Measurements from ENCODE around the gene DCST1.

The DCST1 gene

DNA sequence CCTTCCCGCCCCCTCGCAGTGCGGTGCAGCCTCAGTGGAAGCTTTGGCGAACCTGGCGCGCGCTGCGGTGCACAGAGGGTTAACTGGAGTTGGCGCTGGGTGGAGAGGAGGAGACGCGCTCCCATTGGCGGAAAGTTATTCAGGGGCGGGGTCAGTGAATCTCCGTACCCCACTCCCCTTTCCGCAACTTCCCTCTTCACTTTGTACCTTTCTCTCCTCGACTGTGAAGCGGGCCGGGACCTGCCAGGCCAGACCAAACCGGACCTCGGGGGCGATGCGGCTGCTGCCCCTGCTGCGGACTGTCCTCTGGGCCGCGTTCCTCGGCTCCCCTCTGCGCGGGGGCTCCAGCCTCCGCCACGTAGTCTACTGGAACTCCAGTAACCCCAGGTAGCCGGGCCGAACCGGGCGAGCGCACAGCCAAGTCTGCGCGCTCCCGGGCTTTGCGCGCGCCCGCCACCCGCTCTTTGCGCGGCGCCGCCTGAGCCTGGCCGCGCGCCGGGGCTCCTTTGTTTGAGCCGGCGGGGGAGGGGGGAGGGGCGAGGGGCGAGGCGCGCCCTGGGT lies 30.0 kb downstream of the DCST1 start, which contains the start of gene EFNA4:
EFNA4 (plus strand) TSS at position 191 of the 561 bp plus-strand sequence; CDS start at position 275, 84 bp downstream.
- H3K27ac ChIP-seq (ENCODE audit: low read depth, low read length) = peak within 1 kb of the TSS; percentile 93
- peaks cover 0 to 27% of the 10 kb centered on the region in 2 donors for H3K36me3 ChIP-seq (ENCODE audit: control insufficient read depth in 1 of 2, insufficient read depth in 2 of 2, low read length in 2 of 2)

DNA sequence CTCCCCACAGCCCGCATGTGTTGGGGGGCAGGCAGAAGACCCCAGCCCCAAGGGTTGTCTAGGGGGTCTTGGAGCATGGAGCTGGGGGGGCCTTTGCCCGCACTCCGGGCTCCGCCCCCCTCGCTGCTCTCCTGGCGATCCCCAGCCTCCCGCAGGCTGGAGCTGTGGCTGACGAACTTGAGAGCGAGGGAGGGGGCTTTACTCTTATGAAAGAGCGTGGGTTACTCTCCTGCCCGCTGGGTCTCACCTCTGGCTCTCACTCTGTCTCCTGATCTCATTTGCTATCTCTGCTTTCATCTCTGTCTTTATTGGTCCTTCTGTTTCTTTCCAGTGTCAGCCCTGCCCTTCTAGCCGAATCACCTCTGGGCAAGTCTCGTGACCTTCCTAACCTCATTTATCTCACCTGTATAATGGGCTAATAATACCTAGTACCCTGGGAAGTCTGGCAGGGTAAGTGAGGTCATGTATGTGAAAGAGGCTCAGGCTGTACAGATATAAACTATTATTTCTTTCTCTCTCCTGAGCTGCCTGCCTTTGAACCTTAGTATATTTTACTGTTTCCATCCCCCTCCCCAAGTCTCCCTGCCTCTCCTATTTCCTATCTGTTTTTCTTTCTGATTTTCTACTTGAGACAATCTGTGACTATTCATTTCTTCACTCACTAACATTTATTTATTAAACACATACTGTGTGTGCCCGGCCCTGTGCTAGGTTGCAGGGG lies 30.6 kb downstream of the DCST1 start:
- no peaks in the 10 kb centered on the region for H3K27me3 ChIP-seq (ENCODE audit: control insufficient read depth in 1 of 2, insufficient read depth in 2 of 2, low read length in 2 of 2)
- H3K4me1 ChIP-seq (ENCODE audit: control insufficient read depth in 1 of 2, insufficient read depth in 2 of 2, low read length in 2 of 2) = peaks cover 32 to 46% of the 10 kb centered on the region in 2 donors
- H3K9me3 ChIP-seq (ENCODE audit: control insufficient read depth in 1 of 2, low read length in 2 of 2) = no peaks in the 10 kb centered on the region
- peaks cover 0 to 25% of the 10 kb centered on the region in 2 donors for H3K36me3 ChIP-seq (ENCODE audit: control insufficient read depth in 1 of 2, insufficient read depth in 2 of 2, low read length in 2 of 2)
- H3K4me3 ChIP-seq (ENCODE audit: low read depth in 1 of 2, low read length in 2 of 2) = peak overlapping the region; percentile 83
- peak overlapping the region; percentile 65 to 68 for H3K9ac ChIP-seq (ENCODE audit: low read depth in 1 of 2, low read length in 2 of 2)
- H3K27ac ChIP-seq (ENCODE audit: low read depth, low read length) = no peak overlapping the region

More for the DNA sequence above, 30.0 kb downstream of the DCST1 start, which contains the start of gene EFNA4:
- peaks cover 32 to 46% of the 10 kb centered on the region in 2 donors for H3K4me1 ChIP-seq (ENCODE audit: control insufficient read depth in 1 of 2, insufficient read depth in 2 of 2, low read length in 2 of 2)
- H3K4me3 ChIP-seq (ENCODE audit: low read depth in 1 of 2, low read length in 2 of 2) = peak within 1 kb of the TSS; percentile 83
- no peaks in the 10 kb centered on the region for H3K27me3 ChIP-seq (ENCODE audit: control insufficient read depth in 1 of 2, insufficient read depth in 2 of 2, low read length in 2 of 2)
- H3K9me3 ChIP-seq (ENCODE audit: control insufficient read depth in 1 of 2, low read length in 2 of 2) = no peaks in the 10 kb centered on the region
- H3K9ac ChIP-seq (ENCODE audit: low read depth in 1 of 2, low read length in 2 of 2) = peak within 1 kb of the TSS; percentile 65 to 80

DNA sequence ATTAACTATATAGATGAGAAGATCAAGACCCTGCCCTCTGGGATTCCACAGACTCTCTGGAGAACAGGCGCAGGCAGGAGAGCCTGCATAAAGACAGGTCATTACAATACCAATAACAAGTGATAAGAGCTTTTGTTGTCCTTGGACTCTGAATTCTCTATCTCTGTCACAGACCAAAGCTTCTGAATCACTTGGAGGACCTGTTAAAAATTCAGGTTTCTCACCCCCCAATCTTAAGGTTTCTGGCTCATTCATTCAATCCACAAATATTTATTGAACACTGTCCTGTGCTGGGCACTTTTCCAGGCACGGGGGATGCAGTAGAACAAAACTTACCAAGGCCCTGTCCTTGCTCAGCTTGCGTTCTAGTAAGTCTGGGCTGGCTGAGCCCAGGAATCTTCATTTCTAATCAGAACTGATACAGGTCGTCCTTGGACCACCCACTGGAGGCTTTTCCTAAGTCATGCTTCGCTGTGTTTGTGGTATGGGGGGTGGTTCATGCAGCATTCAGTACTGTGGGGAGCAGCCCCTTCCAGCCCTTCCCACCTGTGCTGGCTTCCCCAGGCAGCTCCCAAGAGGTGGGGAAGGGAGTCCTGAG lies 31.3 kb downstream of the DCST1 start:
- peak overlapping the region in 1 of 2 donors; percentile 65 for H3K9ac ChIP-seq (ENCODE audit: low read depth in 1 of 2, low read length in 2 of 2)
- H3K27me3 ChIP-seq (ENCODE audit: control insufficient read depth in 1 of 2, insufficient read depth in 2 of 2, low read length in 2 of 2) = no peaks in the 10 kb centered on the region
- H3K27ac ChIP-seq (ENCODE audit: low read depth, low read length) = no peak overlapping the region
- H3K4me1 ChIP-seq (ENCODE audit: control insufficient read depth in 1 of 2, insufficient read depth in 2 of 2, low read length in 2 of 2) = peaks cover 33 to 46% of the 10 kb centered on the region in 2 donors
- H3K36me3 ChIP-seq (ENCODE audit: control insufficient read depth in 1 of 2, insufficient read depth in 2 of 2, low read length in 2 of 2) = peaks cover 0 to 23% of the 10 kb centered on the region in 2 donors
- no peaks in the 10 kb centered on the region for H3K9me3 ChIP-seq (ENCODE audit: control insufficient read depth in 1 of 2, low read length in 2 of 2)
- peak overlapping the region; percentile 83 for H3K4me3 ChIP-seq (ENCODE audit: low read depth in 1 of 2, low read length in 2 of 2)

DNA sequence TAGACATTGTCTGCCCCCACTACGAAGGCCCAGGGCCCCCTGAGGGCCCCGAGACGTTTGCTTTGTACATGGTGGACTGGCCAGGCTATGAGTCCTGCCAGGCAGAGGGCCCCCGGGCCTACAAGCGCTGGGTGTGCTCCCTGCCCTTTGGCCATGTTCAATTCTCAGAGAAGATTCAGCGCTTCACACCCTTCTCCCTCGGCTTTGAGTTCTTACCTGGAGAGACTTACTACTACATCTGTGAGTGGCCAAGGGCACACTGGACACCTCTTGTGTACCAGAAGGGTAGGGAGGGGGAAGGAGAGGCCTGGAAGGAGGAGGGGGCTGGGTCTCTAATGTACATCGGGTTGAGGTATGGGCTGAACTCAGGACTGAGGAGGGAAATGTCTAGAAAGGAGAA lies 33.2 kb downstream of the DCST1 start:
- Histone ChIP-seq H3K27ac (ENCODE audit: low read depth, low read length) (no peak overlapping the region), H3K4me1 (ENCODE audit: control insufficient read depth in 1 of 2, insufficient read depth in 2 of 2, low read length in 2 of 2) (peaks cover 39 to 53% of the 10 kb centered on the region in 2 donors), H3K9me3 (ENCODE audit: control insufficient read depth in 1 of 2, low read length in 2 of 2) (no peaks in the 10 kb centered on the region), H3K4me3 (ENCODE audit: low read depth in 1 of 2, low read length in 2 of 2) (no peak overlapping the region), H3K27me3 (ENCODE audit: control insufficient read depth in 1 of 2, insufficient read depth in 2 of 2, low read length in 2 of 2) (no peaks in the 10 kb centered on the region), H3K36me3 (ENCODE audit: control insufficient read depth in 1 of 2, insufficient read depth in 2 of 2, low read length in 2 of 2) (peaks cover 0 to 18% of the 10 kb centered on the region in 2 donors), H3K9ac (ENCODE audit: low read depth in 1 of 2, low read length in 2 of 2) (no peak overlapping the region)

GRCh38 chr1:155068599-155068998 lies 35.0 kb downstream of the DCST1 start:
- peaks cover 0 to 18% of the 10 kb centered on the region in 2 donors for H3K36me3 ChIP-seq (ENCODE audit: control insufficient read depth in 1 of 2, insufficient read depth in 2 of 2, low read length in 2 of 2)
- no peaks in the 10 kb centered on the region for H3K27me3 ChIP-seq (ENCODE audit: control insufficient read depth in 1 of 2, insufficient read depth in 2 of 2, low read length in 2 of 2)
- H3K27ac ChIP-seq (ENCODE audit: low read depth, low read length) = no peak overlapping the region
- H3K4me1 ChIP-seq (ENCODE audit: control insufficient read depth in 1 of 2, insufficient read depth in 2 of 2, low read length in 2 of 2) = peaks cover 25 to 37% of the 10 kb centered on the region in 2 donors
- no peak overlapping the region for H3K9ac ChIP-seq (ENCODE audit: low read depth in 1 of 2, low read length in 2 of 2)
- H3K4me3 ChIP-seq (ENCODE audit: low read depth in 1 of 2, low read length in 2 of 2) = no peak overlapping the region
- no peaks in the 10 kb centered on the region for H3K9me3 ChIP-seq (ENCODE audit: control insufficient read depth in 1 of 2, low read length in 2 of 2)

DNA sequence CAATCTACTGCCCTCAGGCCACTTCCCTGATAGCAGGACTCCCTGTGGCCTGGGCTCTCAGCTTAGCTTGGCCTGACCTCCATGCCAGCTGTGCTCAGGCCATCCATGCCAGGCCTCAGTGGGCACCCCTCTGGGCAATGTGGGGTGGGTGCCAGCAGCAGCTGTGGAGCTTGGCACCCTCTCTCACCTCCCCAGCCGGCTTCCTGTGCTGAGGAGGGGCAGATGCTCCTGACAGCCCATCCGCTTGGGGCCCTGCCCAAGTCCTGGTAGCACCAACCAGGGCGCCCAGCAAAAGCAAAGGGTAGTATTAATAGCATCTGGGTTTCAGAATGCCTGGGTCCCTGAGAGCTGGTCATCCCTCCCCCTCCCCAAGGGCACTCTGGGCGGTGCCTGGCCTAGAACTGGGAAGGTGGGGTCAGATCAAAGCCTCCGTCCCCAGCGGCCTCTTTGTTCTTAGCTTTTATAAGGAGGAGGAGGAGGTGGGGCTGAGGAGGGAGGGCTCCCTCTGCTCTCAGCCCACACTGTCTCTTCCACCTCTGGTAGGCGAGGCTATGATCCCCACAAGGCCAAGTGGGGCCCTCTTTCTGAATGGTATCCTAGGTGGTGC lies 36.0 kb downstream of the DCST1 start:
- H3K27me3 ChIP-seq (ENCODE audit: control insufficient read depth in 1 of 2, insufficient read depth in 2 of 2, low read length in 2 of 2) = no peaks in the 10 kb centered on the region
- H3K4me1 ChIP-seq (ENCODE audit: control insufficient read depth in 1 of 2, insufficient read depth in 2 of 2, low read length in 2 of 2) = peaks cover 19 to 31% of the 10 kb centered on the region in 2 donors
- no peak overlapping the region for H3K4me3 ChIP-seq (ENCODE audit: low read depth in 1 of 2, low read length in 2 of 2)
- peaks cover 0 to 18% of the 10 kb centered on the region in 2 donors for H3K36me3 ChIP-seq (ENCODE audit: control insufficient read depth in 1 of 2, insufficient read depth in 2 of 2, low read length in 2 of 2)
- no peak overlapping the region for H3K9ac ChIP-seq (ENCODE audit: low read depth in 1 of 2, low read length in 2 of 2)
- H3K27ac ChIP-seq (ENCODE audit: low read depth, low read length) = no peak overlapping the region
- no peaks in the 10 kb centered on the region for H3K9me3 ChIP-seq (ENCODE audit: control insufficient read depth in 1 of 2, low read length in 2 of 2)

DNA sequence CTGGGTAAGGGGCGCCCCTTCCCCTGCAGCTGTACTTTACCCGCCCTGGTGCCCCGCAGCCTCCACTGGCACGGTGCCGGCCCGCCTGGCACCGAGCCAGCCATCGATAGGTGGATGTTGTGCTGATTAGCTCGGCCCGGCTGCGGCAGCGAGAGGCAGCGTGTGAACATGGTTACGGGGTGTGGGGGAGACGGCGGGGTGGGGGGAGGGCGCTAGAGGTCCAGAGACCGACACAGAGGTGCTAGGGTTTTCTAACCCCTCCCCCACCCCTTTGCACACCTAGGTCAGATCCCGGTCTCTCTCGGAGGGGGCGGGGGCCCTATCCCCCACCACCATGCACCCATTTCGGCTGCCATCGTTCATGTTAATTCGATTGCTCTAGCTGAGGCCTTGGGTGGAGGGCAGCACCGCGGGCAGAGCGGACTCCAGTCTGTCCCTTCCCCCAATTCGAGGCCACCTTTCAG lies 36.6 kb downstream of the DCST1 start:
- Histone ChIP-seq H3K27ac (ENCODE audit: low read depth, low read length) (no peak overlapping the region), H3K4me1 (ENCODE audit: control insufficient read depth in 1 of 2, insufficient read depth in 2 of 2, low read length in 2 of 2) (peaks cover 14 to 25% of the 10 kb centered on the region in 2 donors), H3K36me3 (ENCODE audit: control insufficient read depth in 1 of 2, insufficient read depth in 2 of 2, low read length in 2 of 2) (peaks cover 0 to 18% of the 10 kb centered on the region in 2 donors), H3K9ac (ENCODE audit: low read depth in 1 of 2, low read length in 2 of 2) (peak overlapping the region; percentile 49 to 63), H3K9me3 (ENCODE audit: control insufficient read depth in 1 of 2, low read length in 2 of 2) (no peaks in the 10 kb centered on the region), H3K27me3 (ENCODE audit: control insufficient read depth in 1 of 2, insufficient read depth in 2 of 2, low read length in 2 of 2) (no peaks in the 10 kb centered on the region), H3K4me3 (ENCODE audit: low read depth in 1 of 2, low read length in 2 of 2) (peak overlapping the region; percentile 60 to 64)

- Histone ChIP-seq H3K4me1 (ENCODE audit: control insufficient read depth in 1 of 2, insufficient read depth in 2 of 2, low read length in 2 of 2) (peaks cover 14 to 24% of the 10 kb centered on the region in 2 donors), H3K27me3 (ENCODE audit: control insufficient read depth in 1 of 2, insufficient read depth in 2 of 2, low read length in 2 of 2) (no peaks in the 10 kb centered on the region), H3K36me3 (ENCODE audit: control insufficient read depth in 1 of 2, insufficient read depth in 2 of 2, low read length in 2 of 2) (peaks cover 0 to 18% of the 10 kb centered on the region in 2 donors), H3K9ac (ENCODE audit: low read depth in 1 of 2, low read length in 2 of 2) (peak overlapping the region; percentile 49 to 63), H3K9me3 (ENCODE audit: control insufficient read depth in 1 of 2, low read length in 2 of 2) (no peaks in the 10 kb centered on the region), H3K4me3 (ENCODE audit: low read depth in 1 of 2, low read length in 2 of 2) (peak overlapping the region; percentile 60 to 64), H3K27ac (ENCODE audit: low read depth, low read length) (no peak overlapping the region)
These were observed 37.3 kb downstream of the DCST1 start for GRCh38 chr1:155070721-155071569.

DNA sequence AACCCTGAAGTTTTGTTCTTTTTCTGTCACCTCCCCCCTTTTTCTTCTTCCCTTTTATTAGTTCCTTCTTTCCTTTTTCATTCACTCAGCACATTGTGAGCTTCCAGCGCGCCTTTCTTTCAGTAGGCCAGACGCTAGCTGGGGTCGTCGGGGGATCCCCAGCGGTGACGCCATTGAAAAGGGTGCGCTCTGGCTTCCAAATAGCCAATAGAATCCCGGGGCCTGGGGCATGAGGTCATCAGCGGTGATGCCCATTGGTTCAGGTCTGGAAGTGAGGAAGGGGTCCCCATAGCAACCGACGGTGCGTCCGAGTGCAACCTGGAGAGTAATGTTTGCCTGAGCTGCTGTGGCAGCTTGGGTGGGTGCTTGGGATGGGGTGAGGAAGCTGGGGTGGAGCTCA lies 38.1 kb downstream of the DCST1 start:
- Histone ChIP-seq H3K4me1 (ENCODE audit: control insufficient read depth in 1 of 2, insufficient read depth in 2 of 2, low read length in 2 of 2) (peaks cover 14 to 17% of the 10 kb centered on the region in 2 donors), H3K9ac (ENCODE audit: low read depth in 1 of 2, low read length in 2 of 2) (no peak overlapping the region), H3K9me3 (ENCODE audit: control insufficient read depth in 1 of 2, low read length in 2 of 2) (no peaks in the 10 kb centered on the region), H3K27me3 (ENCODE audit: control insufficient read depth in 1 of 2, insufficient read depth in 2 of 2, low read length in 2 of 2) (no peaks in the 10 kb centered on the region), H3K27ac (ENCODE audit: low read depth, low read length) (no peak overlapping the region), H3K4me3 (ENCODE audit: low read depth in 1 of 2, low read length in 2 of 2) (no peak overlapping the region), H3K36me3 (ENCODE audit: control insufficient read depth in 1 of 2, insufficient read depth in 2 of 2, low read length in 2 of 2) (peaks cover 0 to 13% of the 10 kb centered on the region in 2 donors)
